Activated CD4-positive, alpha-beta T cell treated with anti-CD3 and anti-CD28 coated beads, Interleukin-2, amount 10 ng/mL, durations not matched to agents 24 days and 14 days (primary cell): Measurements from ENCODE around the gene RAP1B. TPM values are rescaled to one million over a fixed set of nuclear protein-coding genes. Genes with fewer than 3 reads are reported as not detected.
"Not testable (repeated sequence)": the region's sequence is repeated elsewhere in the genome, so short reads cannot be mapped to it uniquely, and the experiment has no call there.

ENCODE experiments used
- DNase-seq: peaks from one replicate; pipeline ENCODE4 v3.0.0; 2022
- H3K27ac Mint-ChIP-seq: one replicate; pipeline ENCODE4 v1.8.0; 2022; ENCODE audit warnings: mild to moderate bottlenecking, mixed read lengths
- H3K27me3 Mint-ChIP-seq: one replicate; pipeline ENCODE4 v1.8.0; 2022; ENCODE audit warnings: mixed read lengths
- H3K36me3 Mint-ChIP-seq: one replicate; pipeline ENCODE4 v1.8.0; 2022; ENCODE audit warnings: low read depth, mild to moderate bottlenecking, mixed read lengths
- H3K4me1 Mint-ChIP-seq: one replicate; pipeline ENCODE4 v1.8.0; 2021; ENCODE audit warnings: mixed read lengths
- H3K4me3 Mint-ChIP-seq: one replicate; pipeline ENCODE4 v1.8.0; 2022; ENCODE audit warnings: mild to moderate bottlenecking, moderate library complexity, mixed read lengths
- H3K9me3 Mint-ChIP-seq: one replicate; pipeline ENCODE4 v1.8.0; 2021; ENCODE audit warnings: mixed read lengths
- intact Hi-C: fragments of 100-400 bp; cut with micrococcal nuclease; formaldehyde crosslinking; loops from one replicate; pipeline ENCODE4 v1.15.1; 2023
- total RNA-seq: library from RNA; stranded (reverse); gene quantifications from 2 replicates; pipeline ENCODE4 v1.2.3, GENCODE V29; 2022

The RAP1B gene
- total RNA-seq, 1 donor from 2014 or later, result 209 TPM

DNA sequence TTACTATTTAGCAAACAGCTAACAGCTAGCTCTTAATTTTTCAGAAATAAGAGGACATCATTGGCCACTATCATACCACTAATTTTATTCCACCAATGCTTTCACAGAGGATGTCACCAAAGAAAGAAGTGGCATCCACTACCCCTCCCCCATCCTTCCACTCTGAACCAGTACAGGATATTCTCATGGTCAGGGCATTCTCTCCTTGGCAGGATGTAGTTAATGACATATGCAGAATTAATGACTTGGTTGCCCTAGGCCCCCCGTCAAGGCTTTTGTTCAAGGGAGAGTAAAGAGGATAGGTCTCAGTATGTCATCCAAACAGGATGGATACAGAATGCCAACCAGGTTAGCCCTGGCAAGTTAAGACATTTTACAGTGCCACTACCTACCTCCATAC is 57.2 kb downstream of the RAP1B start:
- H3K27ac Mint-ChIP-seq, result no peak overlapping the region
- peaks cover 18% of the 10 kb centered on the region for H3K36me3 Mint-ChIP-seq
- intact Hi-C loops, result no loop called here
- no peaks in the 10 kb centered on the region for H3K9me3 Mint-ChIP-seq
- DNase-seq, result no peak
- no peaks in the 10 kb centered on the region for H3K27me3 Mint-ChIP-seq
- no peak overlapping the region for H3K4me3 Mint-ChIP-seq
- H3K4me1 Mint-ChIP-seq, result peaks cover 18% of the 10 kb centered on the region

DNA sequence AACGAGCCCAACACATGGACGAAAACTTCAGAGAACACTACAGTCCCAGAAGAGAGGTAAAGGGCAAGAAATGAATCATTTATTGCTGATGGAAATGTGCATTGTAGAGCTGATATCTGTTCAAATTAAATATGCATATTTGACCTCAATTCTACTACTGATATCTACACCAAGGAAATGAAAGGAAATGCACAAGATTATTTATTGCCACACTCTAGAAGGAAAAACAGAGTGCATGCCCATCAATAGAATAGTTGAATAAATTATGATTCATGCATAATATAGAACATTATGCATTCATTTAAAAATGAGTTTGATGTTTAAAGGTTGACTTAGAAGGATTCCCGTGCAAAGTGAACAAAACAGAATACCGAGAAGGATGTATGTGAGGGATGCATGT is 60.5 kb downstream of the RAP1B start:
- Mint-ChIP-seq H3K27me3 (no peaks in the 10 kb centered on the region), H3K27ac (no peak overlapping the region), H3K9me3 (no peaks in the 10 kb centered on the region), H3K36me3 (peaks cover 10% of the 10 kb centered on the region), H3K4me1 (peaks cover 37% of the 10 kb centered on the region), H3K4me3 (no peak overlapping the region)
- no peak for DNase-seq
- intact Hi-C loops, result no loop called here

DNA sequence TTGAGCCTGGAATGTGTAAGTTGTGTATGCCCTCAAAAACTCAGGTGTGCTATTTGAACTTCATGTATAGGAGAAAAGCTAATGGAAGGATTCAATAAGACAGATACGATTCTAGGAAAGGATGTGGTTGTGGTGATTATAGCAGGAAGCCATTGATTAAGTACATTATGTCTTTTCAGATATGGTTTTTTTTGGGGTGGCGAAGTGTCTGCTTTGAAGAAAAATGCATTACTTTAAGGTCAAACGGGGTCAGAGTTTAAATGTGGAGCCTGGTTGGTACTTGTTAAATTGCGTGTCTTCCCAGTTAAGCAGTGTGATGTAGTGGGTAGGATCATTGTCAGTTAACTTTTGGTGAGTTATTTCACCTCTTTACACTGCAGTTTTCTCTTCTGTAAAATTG is 63.1 kb downstream of the RAP1B start:
- Mint-ChIP-seq H3K9me3 (no peaks in the 10 kb centered on the region), H3K4me1 (peaks cover 33% of the 10 kb centered on the region), H3K27me3 (no peaks in the 10 kb centered on the region), H3K27ac (peak overlapping the region; percentile 76), H3K36me3 (peaks cover 4% of the 10 kb centered on the region), H3K4me3 (peak overlapping the region; percentile 49)
- intact Hi-C loops, result loop anchor here (1.0 kb wide), 1 partner anchor 13 kb away; the partner anchor contains the start of gene NUP107
- DNase-seq, result peak; percentile 78

DNA sequence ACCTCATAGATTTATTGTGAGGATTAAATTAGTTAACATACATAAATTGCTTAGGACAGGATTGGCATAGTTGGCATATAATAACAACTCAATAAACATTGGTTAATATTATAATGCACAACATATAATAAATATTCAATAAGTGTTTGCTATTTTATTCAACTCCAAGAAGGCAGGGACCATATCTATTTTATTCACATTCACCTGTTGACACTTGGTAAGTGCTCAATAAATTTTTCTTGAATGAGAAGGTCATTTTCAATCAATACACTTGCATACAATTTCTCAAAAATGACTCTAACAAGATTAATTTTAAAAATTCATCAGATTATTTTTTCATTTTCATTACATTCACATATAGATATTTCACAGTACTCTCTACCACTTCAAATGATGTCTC is 63.7 kb downstream of the RAP1B start:
- H3K27ac Mint-ChIP-seq, result peak overlapping the region; percentile 76
- no peak for DNase-seq
- intact Hi-C loops, result loop anchor here (1.0 kb wide), 1 partner anchor 12 kb away; the partner anchor contains the start of gene NUP107
- peaks cover 38% of the 10 kb centered on the region for H3K4me1 Mint-ChIP-seq
- H3K4me3 Mint-ChIP-seq, result peak overlapping the region; percentile 49
- no peaks in the 10 kb centered on the region for H3K27me3 Mint-ChIP-seq
- H3K36me3 Mint-ChIP-seq, result peaks cover 4% of the 10 kb centered on the region
- H3K9me3 Mint-ChIP-seq, result no peaks in the 10 kb centered on the region

DNA sequence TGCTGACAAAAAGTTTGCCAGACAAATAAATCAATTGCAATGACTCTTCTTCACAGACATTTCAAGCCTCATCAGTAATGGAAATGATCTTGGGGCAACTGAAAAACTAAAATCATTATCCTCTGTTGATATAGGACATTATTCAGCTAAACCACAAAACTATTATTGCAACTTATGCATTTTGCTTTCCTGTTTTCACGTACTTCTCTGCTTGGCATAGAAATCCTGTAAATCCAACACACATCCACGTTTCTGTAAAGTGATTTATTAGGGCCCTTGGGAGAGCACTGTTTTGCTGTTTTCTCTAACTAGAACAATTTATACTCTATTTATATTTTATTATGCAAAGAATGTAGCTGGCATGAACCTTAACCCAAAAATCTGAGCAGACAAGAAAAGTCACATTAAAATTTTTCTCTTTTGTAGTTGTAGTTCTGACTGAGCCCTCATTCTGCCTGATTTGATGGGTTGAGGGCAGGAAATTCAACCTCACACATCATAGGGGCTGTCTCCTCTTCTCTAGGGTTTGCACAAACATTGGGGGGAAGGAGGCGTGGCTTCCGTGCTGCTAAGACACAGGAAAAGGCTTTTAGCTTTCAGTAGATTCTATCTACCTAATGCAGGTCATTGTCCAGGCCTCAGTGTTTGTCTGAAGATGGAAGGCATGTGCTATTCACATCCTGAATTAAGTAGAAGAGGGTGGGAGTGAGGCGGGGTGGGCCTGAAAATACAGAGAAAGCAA is 64.6 kb downstream of the RAP1B start:
- Mint-ChIP-seq H3K4me1 (peaks cover 43% of the 10 kb centered on the region), H3K27ac (peak overlapping the region; percentile 91), H3K36me3 (peaks cover 4% of the 10 kb centered on the region), H3K4me3 (peak overlapping the region; percentile 76), H3K27me3 (no peaks in the 10 kb centered on the region), H3K9me3 (no peaks in the 10 kb centered on the region)
- peak; percentile 91 for DNase-seq
- intact Hi-C loops, result no loop called here

DNA sequence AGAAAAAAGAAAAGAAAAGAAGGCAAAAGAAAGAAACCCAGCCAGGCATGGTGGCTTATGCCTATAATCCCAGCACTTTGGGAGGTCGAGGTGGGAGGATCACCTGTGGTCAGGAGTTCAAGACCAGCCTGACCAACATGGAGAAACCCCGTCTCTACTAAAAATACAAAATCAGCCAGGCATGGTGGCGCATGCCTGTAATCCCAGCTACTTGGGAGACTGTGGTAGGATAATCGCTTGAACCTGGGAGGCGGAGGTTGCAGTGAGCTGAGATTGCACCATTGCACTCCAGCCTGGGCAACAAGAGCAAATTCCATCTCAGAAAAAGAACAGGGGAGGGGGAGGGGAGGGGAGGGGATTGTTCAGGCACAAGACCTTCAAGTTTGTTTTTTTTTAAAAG is 66.2 kb downstream of the RAP1B start:
- DNase-seq, H3K36me3 Mint-ChIP-seq, H3K27me3 Mint-ChIP-seq, intact Hi-C loops, H3K4me3 Mint-ChIP-seq, H3K9me3 Mint-ChIP-seq, H3K27ac Mint-ChIP-seq: not testable (repeated sequence)
- H3K4me1 Mint-ChIP-seq, result peaks cover 39% of the 10 kb centered on the region

DNA sequence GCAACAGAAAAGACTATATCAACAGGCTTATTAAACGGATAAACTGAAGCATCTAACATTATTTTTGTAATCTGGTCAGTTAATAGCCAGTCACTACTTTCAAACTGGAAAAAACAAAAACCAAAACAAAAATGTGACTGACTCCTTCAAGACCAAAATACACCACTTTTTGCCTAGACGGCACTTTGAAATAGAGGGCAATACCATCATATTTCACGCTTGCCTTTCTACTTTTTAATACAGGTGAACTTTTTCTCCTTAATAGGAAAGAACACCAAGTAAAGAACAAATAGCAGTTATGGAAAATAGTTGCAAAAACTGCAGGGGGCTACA is 75.5 kb downstream of the RAP1B start:
- no peak for DNase-seq
- Mint-ChIP-seq H3K4me1 (peaks cover 33% of the 10 kb centered on the region), H3K36me3 (peaks cover 17% of the 10 kb centered on the region), H3K27me3 (no peaks in the 10 kb centered on the region), H3K9me3 (no peaks in the 10 kb centered on the region), H3K27ac (peak overlapping the region; percentile 92), H3K4me3 (peak overlapping the region; percentile 95)
- intact Hi-C loops, result loop anchor here (1.0 to 5.0 kb wide), 8 partner anchors 8 to 321 kb away; partner anchors contain the start of genes RAP1B and SLC35E3

DNA sequence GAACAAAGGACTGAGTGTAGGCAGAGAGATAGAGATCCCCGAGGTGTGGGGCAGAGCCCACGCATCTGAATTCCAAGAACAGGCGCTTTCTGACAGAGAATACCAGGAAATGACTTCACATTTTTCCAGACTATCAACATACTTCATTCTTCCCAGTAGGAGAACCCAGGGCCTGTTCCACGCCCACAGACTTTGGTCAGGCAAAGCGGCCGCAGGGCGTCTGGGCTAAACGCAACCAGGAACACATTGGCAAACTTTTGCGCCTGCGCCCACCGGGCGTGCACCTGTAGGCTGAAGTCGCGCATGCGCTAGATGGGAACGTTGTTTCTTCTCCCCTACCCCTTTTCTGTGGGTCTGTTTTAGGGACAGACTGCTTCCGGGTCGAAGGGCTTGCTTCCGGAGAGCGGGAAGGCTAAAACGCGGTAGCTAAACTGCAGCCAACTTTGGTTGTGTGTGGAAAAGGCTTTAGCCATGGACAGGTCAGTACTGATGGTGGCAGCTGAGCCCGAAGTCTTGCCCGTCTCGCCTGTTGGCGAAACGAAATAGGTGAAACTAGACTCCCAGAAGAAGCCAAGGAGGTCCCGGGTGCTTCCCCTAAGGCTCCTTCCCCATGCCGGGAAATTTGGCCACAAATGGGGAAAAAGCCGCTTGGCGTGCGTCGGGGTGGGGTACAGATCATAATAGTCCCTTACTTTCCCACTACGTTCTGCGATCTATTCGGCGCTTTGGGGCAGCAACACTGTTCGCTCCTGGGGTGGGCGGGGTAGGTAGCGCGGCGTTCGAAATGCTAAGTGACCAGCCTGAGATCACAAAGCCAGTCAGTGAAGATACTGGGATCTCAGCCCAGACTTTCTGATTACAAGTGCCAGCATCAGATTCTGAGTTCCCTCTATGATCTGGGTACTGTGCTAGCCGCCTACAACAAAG is 76.2 kb downstream of the RAP1B start, which contains the start of gene NUP107:
NUP107 (plus strand) TSS at position 384 of the 927 bp plus-strand sequence; CDS start at position 472, 88 bp downstream.
- Mint-ChIP-seq H3K9me3 (no peaks in the 10 kb centered on the region), H3K36me3 (peaks cover 21% of the 10 kb centered on the region), H3K4me1 (peaks cover 33% of the 10 kb centered on the region), H3K27ac (peak within 1 kb of the TSS; percentile 92), H3K27me3 (no peaks in the 10 kb centered on the region), H3K4me3 (peak within 1 kb of the TSS; percentile 95)
- peak; percentile 99 for DNase-seq
- intact Hi-C loops, result loop anchor here (1.0 to 5.0 kb wide), 9 partner anchors 9 to 355 kb away; partner anchors contain the start of genes MDM1, RAP1B and SLC35E3

DNA sequence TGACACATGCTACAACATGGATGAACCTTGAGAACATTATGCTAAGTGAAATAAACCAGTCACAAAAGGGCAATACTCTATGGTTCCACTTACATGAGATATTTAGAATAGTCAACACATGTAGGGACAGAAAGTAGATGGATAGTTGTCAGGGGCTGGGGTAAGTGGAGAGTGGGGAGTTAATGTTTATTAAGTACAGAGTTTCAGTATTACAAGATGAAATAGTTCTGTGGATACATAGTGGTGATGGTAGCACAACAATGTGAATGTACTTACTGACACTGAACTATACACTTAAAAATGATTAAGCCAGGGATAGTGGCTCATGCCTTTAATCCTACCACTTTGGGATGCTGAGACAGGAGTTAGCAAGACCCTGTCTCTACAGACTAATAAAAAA is 84.8 kb downstream of the RAP1B start:
- Mint-ChIP-seq H3K4me3 (no peak overlapping the region), H3K27me3 (no peaks in the 10 kb centered on the region), H3K4me1 (no peaks in the 10 kb centered on the region), H3K27ac (no peak overlapping the region), H3K36me3 (peaks cover 58% of the 10 kb centered on the region), H3K9me3 (no peaks in the 10 kb centered on the region)
- intact Hi-C loops, result no loop called here
- no peak for DNase-seq

DNA sequence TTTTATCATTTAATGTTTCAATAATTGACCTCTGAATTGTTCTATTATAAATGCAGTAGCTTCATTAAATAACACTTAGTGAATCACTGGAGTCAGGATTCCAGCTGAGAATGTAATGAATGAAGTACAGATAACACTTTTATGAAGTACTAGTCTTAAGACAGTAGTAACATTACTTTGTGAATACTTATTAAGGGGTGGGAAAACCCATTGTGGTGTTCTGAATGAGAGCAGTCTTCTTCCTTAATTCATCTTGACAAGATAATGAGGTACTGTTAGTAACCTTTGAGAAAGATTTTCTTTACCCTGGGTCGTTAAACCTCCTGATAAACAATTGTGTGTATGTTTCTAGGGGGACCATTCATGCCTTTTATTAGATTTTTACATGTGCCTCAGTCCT is 88.8 kb downstream of the RAP1B start:
- H3K27me3 Mint-ChIP-seq, result no peaks in the 10 kb centered on the region
- H3K4me1 Mint-ChIP-seq, result no peaks in the 10 kb centered on the region
- no peak for DNase-seq
- H3K36me3 Mint-ChIP-seq, result peaks cover 43% of the 10 kb centered on the region
- no peak overlapping the region for H3K27ac Mint-ChIP-seq
- no peak overlapping the region for H3K4me3 Mint-ChIP-seq
- H3K9me3 Mint-ChIP-seq, result no peaks in the 10 kb centered on the region
- intact Hi-C loops, result no loop called here

Other genes starting within 250 kb of the RAP1B start
- 127 and 128 TPM in 2 replicates for gene NUP107, start 76.1 kb downstream of the RAP1B start, total RNA-seq
- gene SLC35E3, start 135.3 kb downstream of the RAP1B start, total RNA-seq, result 3.8 and 4.2 TPM in 2 replicates
- 227 and 233 TPM in 2 replicates for gene MDM2, start 197.3 kb downstream of the RAP1B start, total RNA-seq